GM23248 (cell line): ENCODE measurements around the gene AQP2.

Experiments used
- EZH2 ChIP-seq: fragments of 200-600 bp; sonication (generic); IDR thresholded peaks from 2 replicates; pipeline ENCODE4 v1.6.1; 2018; ENCODE audit warnings: antibody characterized with exemption, mild to moderate bottlenecking; ENCODE audit not compliant: insufficient read depth, poor library complexity, severe bottlenecking
- EZH2phosphoT487 ChIP-seq: fragments of 200-600 bp; sonication (generic); IDR thresholded peaks from 2 replicates; pipeline ENCODE4 v1.6.1; 2018; ENCODE audit warnings: antibody characterized with exemption, moderate library complexity, mild to moderate bottlenecking, low read depth; ENCODE audit not compliant: insufficient read depth

DNA sequence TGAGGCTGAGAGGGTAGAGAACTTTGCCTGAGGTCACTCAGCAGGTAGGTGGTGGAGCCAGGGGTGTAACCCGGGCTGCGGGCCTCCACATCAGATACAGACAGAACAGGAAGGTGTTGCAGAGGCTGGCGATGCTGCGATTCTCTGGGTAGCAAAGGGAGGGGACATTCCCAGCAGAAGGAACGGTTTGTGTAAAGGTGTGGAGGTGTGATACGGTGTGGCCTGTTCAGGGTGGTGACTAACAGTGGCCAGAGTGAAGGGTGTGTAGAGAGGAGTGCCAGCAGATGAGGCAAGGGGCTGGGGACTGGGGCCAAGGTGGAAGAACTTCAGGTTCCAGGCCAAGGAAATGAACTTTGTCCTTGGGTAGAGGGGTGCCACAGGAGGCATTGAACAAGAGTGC lies 28.6 kb upstream of the AQP2 start:
- no peak for TF ChIP-seq EZH2
- no peak for TF ChIP-seq EZH2phosphoT487
